ENCODE data around the gene TRPV6.

- no peak for TF ChIP-seq CTCF (IDR thresholded peaks at IDR 0.05)
- no peak for TF ChIP-seq POLR2A (IDR thresholded peaks at IDR 0.05)
These were observed 37.8 kb upstream of the TRPV6 start for GRCh38 chr7:142923391-142923790.
